GM21390 (cell line): ENCODE measurements around the gene PAPPA2.
"Not testable (repeated sequence)": the region's sequence is repeated elsewhere in the genome, so short reads cannot be mapped to it uniquely, and the experiment has no call there.

Experiments used
- ATAC-seq: cut with Tn5 transposase; IDR thresholded peaks from one replicate; pipeline ENCODE4 v1.9.1; 2021; ENCODE audit not compliant: unreplicated experiment

The PAPPA2 gene

GRCh38 chr1:176601348-176601747, 138.4 kb downstream of the PAPPA2 start:
- ATAC-seq = no peak

DNA sequence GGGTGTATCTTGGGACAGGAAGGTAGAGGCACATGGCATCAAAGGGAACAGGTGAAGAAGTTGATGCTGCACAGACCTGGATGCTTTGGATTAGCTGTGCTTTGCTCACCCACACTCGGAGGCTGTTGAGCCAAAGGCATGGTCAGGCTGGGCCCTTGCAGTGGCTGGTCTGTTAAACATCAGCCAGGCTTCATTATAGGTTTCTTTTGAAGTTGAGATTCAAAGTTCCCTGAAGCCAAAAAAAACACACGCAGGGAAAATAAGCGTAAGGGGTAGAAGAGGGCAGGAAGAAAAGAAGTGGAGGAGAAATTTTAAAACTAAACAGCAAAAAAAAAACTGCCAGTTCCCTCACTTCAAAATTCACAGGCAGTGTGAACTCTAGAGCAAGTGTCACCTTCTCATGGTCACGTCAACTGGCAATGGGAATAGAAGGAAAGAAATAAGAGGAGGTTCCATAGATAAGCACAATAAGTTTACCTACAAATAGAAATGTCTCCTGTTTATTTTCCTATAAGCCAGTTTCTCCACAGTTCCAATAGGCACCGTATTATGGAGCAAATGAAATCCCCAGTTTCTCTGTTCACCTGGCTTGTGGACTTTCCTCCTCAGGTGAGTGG, 139.5 kb downstream of the PAPPA2 start:
- ATAC-seq = no peak

DNA sequence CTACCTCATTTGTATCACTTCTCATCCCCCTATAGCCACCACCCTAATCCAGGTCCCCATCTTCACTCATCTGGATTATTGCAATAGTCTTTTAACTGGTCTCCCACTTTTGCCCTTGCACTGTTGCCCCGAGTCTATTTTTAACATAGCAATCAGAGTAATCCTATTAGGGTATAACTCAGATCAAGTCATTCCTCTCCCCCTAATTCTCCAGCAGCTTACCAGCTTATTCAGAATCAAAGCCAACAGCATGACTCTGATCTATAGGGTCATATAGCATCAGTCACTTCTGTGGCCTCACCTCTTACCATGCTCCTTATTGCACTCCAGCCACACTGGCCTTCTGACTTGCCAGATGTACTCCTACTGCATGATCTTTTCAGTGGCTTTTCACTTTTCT, 140.7 kb downstream of the PAPPA2 start:
- no peak for ATAC-seq

GRCh38 chr1:176604461-176604860, 141.5 kb downstream of the PAPPA2 start:
- no peak for ATAC-seq

DNA sequence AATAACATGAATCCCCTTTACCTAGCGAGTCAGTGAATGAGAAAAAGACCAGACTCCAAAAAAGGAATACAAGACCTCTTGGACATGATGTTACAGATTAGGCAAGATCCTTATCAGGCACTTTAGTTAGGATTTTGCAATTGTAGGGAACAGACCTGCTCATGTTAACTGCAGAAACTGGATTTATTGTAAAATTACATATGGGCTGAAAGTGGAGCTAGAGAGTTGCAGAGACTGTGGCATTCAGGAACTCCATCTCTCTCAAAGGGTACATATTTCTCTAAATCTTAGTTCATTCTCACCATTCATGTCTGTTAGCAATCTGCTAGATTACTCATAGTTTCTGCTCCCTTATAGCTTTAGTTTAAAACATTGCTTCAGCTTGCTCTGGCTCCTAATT, 142.2 kb downstream of the PAPPA2 start:
- no peak for ATAC-seq

GRCh38 chr1:176609556-176610408, 146.8 kb downstream of the PAPPA2 start:
- no peak for ATAC-seq

DNA sequence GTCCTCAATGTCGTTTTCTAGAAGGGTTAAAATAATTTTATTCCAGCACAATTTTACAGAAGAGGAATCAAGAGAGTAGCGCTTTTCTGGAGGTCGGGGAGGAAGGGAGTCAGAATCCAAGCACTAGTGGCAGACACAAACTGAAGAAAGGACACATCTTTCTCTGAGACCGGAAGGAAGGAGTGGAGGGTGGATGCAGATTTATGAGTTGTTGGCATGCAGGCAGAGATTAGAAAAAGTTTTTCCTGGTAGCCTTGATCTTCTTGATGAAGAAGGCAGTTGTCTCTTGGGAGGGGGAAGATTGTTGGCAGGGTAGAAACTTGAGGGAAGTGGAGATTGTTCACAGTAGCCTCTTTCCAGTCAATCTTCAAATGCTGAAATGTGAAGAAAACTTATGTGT, 149.8 kb downstream of the PAPPA2 start:
- no peak for ATAC-seq

DNA sequence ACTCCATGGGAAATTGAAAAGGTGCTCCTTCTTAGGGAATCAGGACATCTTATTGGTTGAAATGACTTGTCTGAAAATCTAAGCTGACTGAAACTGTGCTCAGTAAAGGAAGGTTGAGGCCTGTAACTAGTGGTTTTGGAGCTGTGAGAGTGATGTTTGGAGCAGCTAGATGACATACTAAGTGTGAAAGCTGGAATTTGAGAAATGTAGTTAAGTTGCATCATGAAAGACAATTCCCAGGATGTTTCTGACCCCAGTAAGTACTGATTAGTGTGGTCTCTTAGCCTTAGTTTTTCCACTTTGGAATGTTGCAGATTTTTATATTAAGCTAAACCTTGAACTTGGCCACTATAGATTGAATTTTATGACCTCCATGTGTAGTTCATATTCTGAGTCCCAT, 154.9 kb downstream of the PAPPA2 start:
- no peak for ATAC-seq

GRCh38 chr1:176619261-176619660, 156.3 kb downstream of the PAPPA2 start:
- no peak for ATAC-seq

- ATAC-seq = no peak
Measured at GRCh38 chr1:176625365-176625764, 162.4 kb downstream of the PAPPA2 start.

DNA sequence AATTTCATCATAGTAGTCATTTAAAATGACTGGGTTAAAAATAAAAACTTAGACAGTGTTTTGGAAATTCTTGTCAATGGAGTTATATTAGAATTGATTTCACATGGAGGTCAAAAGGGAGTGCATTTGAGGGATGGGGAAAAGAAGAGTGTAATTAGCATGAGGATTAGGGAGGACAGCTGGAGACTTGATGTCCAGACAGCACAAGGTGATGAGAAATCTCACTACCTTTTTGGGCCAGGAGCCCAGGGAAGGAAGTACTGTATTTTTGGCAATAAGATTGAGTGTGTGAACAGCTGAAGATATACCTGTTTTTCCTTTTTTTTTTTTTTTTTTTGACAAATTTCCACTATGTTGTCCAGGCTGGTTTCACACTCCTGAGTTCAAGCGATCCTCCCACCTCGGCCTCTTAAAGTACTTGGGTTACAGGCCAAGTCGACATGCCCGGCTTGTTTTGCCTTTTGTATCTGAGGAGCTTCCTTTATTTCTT, 163.6 kb downstream of the PAPPA2 start:
- no peak for ATAC-seq

- no peak for ATAC-seq
Measured at GRCh38 chr1:176628775-176629174, 165.8 kb downstream of the PAPPA2 start.

DNA sequence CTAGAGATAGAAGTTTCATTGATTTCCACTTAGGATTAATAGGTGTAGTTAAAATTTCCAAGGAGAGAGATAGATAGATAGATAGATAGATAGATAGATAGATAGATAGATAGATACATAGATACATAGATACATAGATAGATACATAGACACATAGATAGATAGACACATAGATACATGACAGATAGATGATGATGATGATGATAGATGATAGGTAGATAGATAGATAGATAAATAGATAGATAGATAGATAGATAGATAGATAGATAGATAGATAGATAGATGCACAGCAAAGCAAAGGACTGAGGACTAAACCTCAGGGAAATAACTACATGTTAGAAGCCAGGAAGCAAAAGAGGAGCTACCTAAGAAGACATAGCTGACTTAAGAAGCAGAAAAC, 171.8 kb downstream of the PAPPA2 start:
- not testable (repeated sequence) for ATAC-seq

- no peak for ATAC-seq
Measured at GRCh38 chr1:176638713-176639526, 175.9 kb downstream of the PAPPA2 start.

- no peak for ATAC-seq
Measured at GRCh38 chr1:176643536-176643935, 180.6 kb downstream of the PAPPA2 start.

DNA sequence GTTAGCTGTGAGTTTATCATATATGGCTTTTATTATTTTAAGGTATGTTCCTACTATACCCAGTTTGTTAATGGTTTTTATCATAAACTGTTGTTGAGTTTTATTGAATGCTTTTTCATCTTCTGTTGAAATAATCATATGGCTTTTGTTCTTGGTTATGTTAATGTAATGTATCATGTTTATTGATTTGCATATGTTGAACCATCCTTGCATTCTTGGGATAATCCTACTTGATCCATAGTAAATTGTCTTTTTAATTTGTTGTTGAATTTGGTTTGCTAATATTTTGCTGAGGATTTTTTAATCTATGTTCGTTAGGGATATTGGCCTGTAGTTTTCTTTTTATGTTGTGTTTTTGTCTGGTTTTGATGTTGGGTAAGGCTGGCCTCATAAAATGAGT, 185.6 kb downstream of the PAPPA2 start:
- no peak for ATAC-seq

- ATAC-seq = no peak
Measured at GRCh38 chr1:176656257-176656995, 193.5 kb downstream of the PAPPA2 start.

- no peak for ATAC-seq
Measured at GRCh38 chr1:176669782-176670181, 206.8 kb downstream of the PAPPA2 start.

GRCh38 chr1:176670853-176671252, 207.9 kb downstream of the PAPPA2 start:
- ATAC-seq = no peak

GRCh38 chr1:176682830-176683535, 220.0 kb downstream of the PAPPA2 start:
- no peak for ATAC-seq
